GM18868 (cell line): ENCODE data around the gene CCDC91.

Experiments used
- ATAC-seq: cut with Tn5 transposase; IDR thresholded peaks from one replicate; pipeline ENCODE4 v1.9.1; 2021; ENCODE audit warnings: mild to moderate bottlenecking, moderate library complexity; ENCODE audit not compliant: unreplicated experiment

CCDC91 gene

GRCh38 chr12:28190321-28191050 lies at the start of gene CCDC91:
CCDC91 (plus strand) TSS chr12:28190456; CDS start chr12:28257216, 66,760 bp downstream.
- ATAC-seq: peak; percentile 90

DNA sequence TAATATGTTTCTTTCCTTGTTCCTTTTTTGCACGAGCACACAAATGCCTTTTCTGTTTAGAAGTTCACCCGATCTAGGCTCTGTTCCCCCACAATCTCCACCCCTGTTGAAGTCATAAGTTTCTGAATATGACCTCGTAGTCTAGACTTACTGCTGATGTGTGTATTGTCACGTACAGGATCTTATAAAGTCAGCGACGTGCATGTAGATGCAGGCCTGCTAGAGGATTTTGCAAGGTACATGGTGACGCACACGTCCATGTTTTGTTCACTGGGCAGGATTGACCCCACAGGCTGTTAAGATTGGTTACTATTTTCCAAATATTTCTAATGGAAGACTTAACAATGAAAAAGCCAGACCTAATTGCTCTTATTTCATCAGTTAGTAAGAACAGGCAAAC lies 46.2 kb upstream of the CCDC91 start:
- ATAC-seq: no peak

DNA sequence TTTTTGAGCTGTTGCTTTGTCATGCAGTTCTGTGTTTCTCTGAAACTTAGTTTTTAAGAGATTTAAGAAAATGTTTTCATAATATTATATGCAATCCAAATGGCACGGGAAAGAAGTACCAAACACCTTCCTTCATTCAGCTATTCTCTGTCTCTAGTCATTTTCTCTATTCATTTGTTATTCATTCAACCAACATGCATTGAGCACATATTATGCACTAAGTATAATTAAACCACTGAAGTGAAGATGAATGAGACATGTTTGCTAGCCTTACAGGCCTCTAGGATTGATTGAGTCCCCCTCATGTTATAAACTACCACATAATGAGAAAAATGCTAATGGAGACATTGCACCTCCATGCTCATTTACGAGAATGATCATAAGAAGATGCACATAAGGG lies 45.7 kb upstream of the CCDC91 start:
- ATAC-seq: no peak

- ATAC-seq: no peak
Measured at GRCh38 chr12:28145216-28145615, 45.0 kb upstream of the CCDC91 start.

GRCh38 chr12:28149279-28149678 lies 41.0 kb upstream of the CCDC91 start:
- ATAC-seq: no peak

- ATAC-seq: no peak
Measured at GRCh38 chr12:28156362-28156761, 33.9 kb upstream of the CCDC91 start.

- no peak for ATAC-seq
Measured at GRCh38 chr12:28156804-28157203, 33.5 kb upstream of the CCDC91 start.

DNA sequence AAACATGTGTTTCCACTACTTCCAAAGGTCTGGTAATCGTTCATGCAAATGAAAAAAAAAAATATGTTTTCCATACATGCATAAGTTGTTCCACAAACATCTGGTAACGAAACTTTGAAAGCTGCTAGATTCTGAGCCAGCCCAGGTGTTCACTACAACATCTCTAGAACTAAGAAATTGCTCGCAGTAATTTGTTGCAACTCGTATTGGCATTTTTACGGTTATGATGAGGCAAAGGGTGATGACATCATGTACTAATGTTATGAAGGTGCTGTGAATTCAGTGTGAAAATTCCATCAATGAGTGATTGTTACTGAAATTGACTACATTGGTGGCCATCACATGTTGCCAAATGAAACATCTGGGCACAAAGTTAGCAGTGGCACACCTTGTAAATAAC lies 31.9 kb upstream of the CCDC91 start:
- ATAC-seq: no peak

DNA sequence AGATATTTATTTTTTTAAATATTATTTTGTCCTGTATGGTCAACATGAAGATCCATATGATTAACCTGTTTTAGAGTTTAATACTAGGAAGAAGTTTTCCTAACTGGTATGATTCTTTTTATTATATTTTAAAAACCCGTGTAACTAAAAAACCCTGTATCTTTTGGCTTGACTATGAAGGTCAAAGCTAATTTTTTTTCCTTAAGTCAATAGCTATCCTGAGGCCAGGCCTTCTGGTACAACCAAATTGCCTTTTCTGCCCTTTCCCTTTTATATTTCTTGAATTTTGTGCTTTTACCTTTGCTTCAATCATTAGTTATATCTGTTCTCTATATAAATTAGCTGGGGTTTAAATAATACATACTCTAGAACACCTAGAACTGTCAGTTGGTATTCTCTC lies 30.6 kb upstream of the CCDC91 start:
- no peak for ATAC-seq

GRCh38 chr12:28161697-28162096 lies 28.6 kb upstream of the CCDC91 start:
- ATAC-seq: no peak

- ATAC-seq: no peak
Measured at GRCh38 chr12:28162697-28163096, 27.6 kb upstream of the CCDC91 start.

DNA sequence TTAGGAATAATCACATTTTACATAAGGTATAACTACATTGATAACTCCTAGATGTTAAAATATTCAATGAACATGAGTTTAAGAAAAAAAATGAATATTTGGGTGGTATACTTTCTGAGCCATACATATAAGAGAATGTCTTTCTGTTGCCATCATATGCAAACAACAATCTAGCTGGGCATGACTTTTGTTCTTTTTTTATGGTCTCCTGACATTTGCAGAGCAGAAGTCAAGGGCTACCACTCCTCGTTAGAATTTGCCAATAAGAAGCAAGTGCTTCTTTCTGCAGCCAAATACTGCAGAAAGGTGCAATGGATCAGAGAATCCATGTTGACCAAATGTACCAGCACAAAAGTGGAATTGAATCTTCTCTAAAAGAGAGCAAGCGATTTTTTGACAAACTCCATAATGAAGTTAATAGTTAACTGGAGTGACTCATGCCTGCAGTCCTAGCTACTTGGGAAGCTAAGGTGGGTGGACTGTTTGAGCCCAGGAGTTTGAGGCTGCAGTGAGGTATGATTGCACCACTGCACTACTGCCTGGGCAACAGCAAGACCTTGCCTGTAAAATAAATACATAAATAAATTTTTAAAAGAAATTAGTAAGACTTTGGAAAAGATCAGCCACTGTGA lies 25.5 kb upstream of the CCDC91 start:
- ATAC-seq: no peak

DNA sequence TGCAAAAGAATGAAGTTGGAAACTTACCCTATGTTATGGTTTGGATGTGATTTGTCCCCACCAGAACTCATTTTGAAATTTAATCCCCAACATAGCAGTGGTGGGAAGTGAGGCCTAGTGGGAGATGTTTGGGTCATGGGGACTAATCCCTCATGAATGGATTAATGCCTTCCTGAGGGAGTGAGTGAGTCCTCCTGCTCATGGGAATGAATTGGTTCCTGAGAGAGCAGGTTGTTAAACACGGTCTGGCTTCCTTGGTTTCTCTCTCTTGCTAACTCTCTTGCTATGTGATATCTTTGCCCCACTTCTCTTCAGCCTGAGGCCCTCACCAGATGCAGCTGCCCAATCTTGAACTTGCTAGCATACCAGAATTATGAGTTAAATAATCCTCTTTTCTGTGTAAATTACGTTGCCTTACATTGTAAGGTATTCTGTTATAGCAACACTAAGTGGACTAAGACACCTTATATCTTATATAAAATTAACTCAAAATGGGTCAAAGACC lies 22.2 kb upstream of the CCDC91 start:
- no peak for ATAC-seq

GRCh38 chr12:28171356-28172060 lies 18.7 kb upstream of the CCDC91 start:
- ATAC-seq: no peak

DNA sequence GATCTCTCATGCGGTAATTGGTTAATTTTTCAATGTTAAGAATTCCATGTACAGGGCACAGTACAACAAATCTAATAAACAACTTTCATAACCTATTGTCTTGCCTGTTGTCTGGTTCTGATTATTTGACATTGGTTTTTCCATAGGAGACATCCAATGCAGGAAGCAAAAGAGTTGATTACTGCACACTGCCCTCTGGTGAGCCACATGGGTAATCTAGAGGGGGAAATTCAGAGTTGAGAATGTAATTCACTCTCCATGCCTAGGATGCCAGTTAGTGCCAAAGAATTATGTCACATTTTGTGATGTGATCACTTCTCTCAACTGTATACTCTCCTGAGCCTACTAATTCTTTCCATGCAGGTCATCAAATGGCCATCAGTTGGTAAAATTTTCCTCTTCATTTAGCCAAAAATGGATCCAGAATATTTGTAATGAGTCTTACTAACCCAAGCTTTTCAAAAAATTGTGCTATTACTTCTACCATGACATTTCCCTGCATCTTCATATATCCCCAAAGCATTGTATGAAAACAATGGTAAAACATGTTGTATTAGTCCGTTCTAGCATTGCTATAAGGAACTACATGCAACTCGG lies 17.7 kb upstream of the CCDC91 start:
- ATAC-seq: no peak

DNA sequence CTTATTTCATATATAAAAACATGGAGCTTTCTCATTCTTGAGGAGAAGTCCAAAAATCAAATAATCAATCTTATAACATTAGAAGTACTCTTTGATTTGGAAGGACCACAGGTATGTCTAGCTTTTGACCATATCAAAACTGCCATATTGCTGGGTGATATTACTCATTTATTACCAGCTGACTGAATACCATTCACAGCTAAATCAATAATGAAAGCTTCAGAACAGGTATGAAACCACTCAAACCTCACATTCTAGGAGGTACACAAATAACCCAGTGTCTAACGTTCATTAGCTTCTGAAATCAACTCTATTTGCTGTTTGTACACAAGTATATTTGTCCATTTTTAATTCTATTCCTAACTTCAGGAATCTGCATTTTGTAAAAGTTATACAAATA lies 16.8 kb upstream of the CCDC91 start:
- no peak for ATAC-seq

GRCh38 chr12:28175098-28175589 lies 15.1 kb upstream of the CCDC91 start:
- no peak for ATAC-seq

- ATAC-seq: no peak
Measured at GRCh38 chr12:28176295-28176694, 14.0 kb upstream of the CCDC91 start.

DNA sequence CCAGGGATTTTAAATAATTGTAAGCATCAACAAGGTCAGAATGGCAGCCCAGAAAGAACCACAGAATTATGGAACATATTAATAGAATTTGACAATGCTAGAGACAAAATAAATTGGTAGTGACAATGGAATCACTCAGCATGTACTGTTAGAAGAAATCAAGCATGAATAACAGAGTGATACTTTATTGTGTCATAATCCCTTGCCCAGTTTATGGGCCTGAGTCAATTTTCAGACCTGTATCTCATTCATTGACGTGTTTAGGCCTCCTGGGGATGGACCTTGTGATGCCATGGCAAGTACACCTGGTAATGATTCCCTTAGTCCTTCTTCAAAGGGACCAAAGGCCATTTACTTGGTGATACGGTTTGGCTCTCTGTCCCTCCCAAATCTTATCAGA lies 12.8 kb upstream of the CCDC91 start:
- no peak for ATAC-seq

DNA sequence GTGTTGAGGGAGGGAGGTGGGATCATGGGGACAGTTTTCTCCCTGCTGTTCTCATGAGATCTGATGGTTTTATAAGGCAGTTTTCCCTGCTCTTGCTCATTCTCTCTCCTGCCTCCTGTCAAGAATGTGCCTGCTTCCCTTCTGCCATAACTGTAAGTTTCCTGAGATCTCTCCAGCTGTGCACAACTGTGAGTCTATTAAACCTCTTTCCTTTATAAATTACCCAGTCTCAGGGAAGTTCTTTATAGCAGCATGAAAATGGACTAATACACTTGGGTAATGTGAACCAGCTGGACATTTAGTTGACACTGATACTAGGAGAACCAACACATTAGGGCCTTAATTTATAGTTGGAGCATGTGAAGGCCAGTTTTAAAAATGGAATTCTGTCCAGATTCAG lies 12.4 kb upstream of the CCDC91 start:
- no peak for ATAC-seq

DNA sequence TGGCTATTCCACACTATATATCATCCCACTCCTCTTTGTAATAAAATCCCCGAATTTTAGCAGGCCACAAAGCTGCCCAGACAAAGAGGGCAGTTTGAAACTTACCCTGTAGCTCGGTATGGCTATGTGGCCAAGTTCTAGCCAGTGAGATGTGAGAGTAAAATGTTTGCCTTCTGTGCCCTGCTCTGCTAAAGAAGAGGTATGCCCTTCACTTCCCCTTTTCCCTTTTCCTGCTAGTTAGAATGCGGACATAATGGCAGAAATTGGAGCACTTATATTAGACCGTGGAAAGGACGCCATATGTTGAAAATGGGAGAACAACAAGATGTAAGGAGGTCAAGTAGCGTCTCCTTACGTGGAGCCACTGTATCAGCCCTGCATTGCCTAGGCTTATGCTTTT lies 11.5 kb upstream of the CCDC91 start:
- ATAC-seq: no peak
